Measurements from ENCODE around the gene CDH26.

CDH26 gene

DNA sequence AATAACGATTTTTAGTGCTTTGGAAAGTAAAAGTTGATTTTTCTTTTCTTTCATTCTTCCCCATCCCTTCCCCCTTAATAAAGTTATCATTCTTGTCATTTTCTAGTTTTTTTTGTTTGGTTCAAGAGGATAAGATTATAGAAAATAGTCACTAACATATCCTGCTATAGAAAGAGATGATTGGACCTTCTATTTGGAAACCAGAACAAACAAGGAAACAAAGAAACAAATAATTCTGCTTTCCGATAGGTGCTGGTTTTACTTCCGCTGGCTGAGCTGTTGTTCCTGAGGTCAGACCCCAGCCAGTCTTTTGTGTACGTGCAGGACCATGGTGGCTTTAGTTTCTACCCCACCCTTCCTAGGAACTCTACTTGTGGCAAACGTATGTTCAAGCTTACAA is at the start of gene CDH26:
CDH26 (plus strand) TSS at position 301 of the 400 bp plus-strand sequence. CDS start 304 bp downstream, outside the sequence.
- no peak for DNase-seq (ENCODE audit: low read depth in 2 of 2)

DNA sequence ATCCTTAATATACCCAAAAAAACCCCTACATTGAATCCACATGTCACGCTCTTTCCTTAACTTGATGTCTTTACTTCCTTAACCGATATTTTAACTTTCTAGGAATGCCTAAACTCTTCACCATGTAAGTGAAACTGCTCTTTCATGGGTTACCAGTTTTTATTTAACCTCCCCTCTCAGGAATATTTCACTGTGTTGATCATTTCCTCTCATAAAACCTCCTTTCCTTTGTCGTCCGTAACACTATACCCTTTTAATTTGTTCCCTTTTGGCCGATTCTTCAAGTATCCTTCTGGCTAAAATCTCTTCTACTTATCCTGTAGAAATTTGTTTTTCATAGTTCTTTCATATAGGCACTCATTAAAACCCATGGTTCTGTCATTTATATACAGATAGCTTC is 49.4 kb upstream of the CDH26 start:
- no peak for DNase-seq (ENCODE audit: low read depth in 2 of 2)

DNA sequence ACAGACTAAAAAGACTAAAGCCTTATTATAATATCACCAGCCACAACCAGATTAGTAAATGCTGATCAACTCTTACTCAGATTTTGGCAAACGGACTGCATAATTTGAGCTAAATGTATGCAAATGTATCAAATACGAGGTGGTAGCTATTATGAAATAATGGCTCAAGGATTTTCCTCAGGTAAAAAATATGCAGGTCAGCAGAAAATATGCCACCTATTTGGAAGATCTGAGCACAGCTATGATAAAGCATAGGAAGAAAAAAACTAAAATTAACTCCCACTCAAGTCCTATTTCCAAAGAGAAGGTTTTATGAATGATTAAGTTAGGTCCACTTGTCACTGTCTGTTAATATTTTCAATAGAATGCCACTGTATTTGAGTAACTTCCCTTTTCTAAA is 47.2 kb upstream of the CDH26 start:
- no peak for DNase-seq (ENCODE audit: low read depth in 2 of 2)

DNA sequence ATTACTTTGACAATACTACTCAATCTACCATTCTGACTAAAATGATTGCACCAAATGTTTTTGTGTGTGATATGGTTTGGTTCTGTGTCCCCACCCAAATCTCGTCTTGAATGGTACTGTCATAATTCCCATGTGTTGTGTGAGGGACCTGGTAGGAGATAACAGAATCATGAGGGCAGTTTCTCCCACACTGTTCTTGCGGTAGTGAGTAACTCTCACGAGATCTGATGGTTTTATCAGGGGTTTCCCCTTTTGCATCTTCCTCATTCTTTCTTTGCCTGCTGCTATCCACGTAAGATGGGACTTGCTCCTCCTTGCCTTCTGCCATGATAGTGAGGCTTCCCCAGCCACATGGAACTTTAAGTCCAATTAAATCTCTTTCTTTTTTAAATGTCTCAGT is 45.6 kb upstream of the CDH26 start:
- no peak for DNase-seq (ENCODE audit: low read depth in 2 of 2)

DNA sequence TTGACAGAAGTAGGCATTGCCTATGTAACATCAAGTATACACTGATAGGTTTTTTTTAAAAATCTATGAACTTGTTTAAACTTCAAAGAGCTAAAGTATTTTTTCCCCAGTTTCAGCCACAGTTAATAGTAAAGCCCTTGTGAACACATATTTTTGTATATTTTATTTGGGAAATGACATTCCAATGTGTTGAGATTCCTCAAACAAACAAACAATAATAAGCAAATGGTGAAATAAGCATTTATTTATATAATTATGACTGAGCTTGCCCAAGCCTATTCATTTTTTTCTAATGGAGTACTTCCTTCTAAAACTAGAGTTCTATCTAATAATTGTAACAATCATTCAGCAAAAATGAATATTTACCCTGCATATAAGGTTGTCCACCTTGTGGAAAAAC is 37.3 kb upstream of the CDH26 start:
- DNase-seq (ENCODE audit: low read depth in 2 of 2), result no peak

DNA sequence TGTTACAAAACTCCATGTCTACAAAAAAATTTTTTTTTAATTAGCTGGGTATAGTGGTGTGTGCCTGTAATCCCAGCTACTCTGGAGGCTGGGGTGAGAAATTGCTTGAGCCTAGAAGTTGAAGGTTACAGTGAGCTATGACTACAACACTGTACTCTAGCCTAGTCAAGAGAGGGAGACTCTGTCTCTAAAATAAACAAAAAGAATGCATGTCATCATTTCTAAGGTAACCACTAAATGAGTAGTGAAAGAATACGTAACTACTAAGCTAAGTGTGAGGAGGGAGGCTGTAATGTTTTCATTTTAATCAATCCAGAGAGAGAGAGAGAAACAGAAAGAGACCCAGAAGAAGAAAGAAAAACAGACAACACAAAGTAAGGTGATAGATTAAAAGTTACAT is 34.7 kb upstream of the CDH26 start:
- DNase-seq (ENCODE audit: low read depth in 2 of 2), result no peak

DNA sequence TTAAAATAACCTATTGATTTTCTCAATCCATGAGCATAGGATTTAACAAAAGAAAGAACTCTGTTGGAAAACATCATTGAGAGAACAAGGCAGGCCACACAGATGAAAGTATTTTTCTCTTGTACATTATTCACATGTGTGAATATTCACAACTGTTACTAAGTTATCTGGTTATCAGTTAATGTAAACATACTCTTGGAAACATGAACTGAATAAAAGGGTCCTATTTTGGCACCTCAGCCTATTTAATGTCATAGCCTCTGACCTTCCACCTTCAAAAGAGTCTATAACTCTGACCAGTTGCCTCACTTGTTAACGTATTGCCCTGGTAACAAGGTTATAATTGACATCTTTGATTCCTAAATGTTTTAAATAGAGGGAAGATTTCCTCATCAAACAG is 32.9 kb upstream of the CDH26 start:
- DNase-seq (ENCODE audit: low read depth in 2 of 2), result no peak

DNA sequence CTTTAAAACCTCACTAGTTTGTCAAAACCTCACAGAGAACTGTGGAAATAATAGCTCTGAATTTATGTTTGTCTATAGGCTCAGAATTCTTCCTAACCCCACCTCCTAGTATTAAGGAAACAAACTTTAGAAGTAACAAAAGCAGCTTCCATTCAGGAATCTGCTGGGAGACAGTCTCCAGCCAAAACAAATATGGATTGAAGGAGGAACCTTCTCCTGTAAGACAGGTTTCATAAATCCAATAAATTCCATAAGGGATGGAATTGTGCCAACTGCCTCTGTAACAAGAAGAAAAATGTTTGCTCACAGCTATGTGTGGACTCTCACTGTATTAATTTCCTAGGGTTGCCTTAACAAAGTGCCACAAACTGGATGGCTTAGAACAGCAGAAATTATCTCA is 32.3 kb upstream of the CDH26 start:
- no peak for DNase-seq (ENCODE audit: low read depth in 2 of 2)

DNA sequence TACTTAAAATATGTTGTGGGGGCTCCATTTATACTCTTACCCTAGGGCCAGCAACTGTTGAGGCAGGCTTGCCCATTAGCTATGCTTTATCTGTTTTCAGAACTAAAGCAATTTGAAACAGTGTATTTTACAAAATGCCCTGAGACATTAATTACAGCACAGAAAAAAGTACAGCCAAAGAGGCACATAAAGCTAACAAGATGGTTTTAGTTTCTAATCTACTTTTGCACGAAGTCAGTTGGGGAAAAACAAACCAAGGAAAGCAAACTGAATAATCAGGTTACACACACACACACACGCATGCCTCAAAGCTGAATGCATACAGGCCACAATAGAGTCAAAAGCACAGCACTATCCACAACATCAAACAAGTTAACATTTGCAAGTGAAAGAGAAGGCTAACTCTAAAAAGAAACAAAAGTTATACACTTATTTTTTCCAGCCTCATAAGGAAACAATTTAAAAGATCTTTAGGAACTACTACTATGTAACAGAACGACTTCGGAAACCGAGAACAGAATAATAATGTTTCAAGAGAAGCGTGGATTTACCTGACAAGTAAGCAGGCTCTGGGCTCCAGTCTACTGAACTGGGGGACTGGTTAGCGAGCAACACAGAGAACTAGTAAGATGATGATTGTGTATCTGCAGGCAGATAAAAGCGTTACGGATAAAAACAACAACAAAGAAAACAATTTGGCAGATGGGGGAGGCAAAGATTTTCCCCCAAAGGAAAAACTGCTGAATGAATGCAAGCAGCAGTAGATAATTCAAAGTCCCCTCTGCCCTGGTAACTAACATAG is 26.5 kb upstream of the CDH26 start:
- DNase-seq (ENCODE audit: low read depth in 2 of 2), result no peak

DNA sequence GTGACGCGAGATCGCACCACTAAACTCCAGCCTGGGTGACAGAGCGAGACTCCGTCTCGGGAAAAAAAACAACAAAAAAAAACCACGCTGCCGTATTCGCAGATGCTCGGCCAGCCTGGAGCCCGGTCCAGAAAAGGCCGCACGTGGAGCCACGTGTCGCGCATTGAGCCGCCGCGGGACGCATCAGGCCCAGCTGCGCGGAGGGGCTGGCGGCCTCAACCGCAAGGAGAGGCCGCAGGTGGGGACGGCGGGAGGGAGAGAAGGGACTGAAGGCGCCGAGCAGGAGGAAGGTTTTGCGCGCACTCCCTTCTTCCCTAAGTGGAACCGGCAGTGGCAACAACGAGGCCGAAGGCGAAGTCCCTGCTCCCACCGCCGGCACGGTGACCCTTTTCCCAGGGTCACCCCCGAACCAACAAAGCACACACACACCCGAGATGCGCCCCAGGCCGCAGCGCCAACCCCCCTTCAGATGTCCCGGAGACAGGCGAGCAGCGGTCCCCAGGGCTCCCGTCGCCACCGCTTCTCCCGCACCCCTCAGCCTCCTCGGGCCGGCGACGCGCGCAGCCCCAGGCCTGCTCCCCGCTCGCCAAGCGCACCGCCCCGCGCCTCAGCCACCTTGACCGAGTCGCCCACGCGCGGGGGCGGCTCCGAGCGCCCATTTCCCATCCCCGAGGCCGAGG is 25.5 kb upstream of the CDH26 start:
- no peak for DNase-seq (ENCODE audit: low read depth in 2 of 2)

DNA sequence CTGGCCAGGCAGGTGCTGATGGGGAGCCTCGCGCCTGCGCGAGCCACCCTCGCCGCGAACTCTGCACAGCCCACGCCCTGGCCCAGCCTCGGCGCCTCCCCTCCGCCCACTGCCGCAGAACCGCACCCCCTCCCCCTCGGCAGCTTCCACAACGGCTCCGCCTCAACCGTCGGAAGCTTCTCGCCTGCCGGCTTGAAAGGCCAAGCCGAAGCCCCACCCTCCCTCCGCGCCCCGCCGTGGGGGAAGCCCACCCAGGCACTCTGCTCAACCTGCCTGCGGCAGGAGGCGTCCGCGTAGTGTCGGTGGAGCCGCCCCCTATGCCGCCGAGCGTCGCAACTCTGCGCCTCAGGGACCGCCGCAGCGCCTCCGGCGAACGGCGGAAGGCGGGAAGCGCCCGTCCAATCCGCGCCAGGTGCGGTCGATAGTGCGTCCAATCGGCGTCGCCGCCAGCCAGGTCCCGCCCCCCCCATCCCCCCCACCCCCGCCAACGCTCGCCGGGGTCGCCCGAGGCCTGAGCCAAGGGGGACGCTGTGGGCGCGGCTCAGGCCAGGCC is 24.9 kb upstream of the CDH26 start, which contains the start of gene SYCP2:
SYCP2 (minus strand) TSS at position 342 of the 553 bp plus-strand sequence. CDS start 11,224 bp downstream, outside the sequence.
- DNase-seq (ENCODE audit: low read depth in 2 of 2), result peak; percentile 21 to 41

DNA sequence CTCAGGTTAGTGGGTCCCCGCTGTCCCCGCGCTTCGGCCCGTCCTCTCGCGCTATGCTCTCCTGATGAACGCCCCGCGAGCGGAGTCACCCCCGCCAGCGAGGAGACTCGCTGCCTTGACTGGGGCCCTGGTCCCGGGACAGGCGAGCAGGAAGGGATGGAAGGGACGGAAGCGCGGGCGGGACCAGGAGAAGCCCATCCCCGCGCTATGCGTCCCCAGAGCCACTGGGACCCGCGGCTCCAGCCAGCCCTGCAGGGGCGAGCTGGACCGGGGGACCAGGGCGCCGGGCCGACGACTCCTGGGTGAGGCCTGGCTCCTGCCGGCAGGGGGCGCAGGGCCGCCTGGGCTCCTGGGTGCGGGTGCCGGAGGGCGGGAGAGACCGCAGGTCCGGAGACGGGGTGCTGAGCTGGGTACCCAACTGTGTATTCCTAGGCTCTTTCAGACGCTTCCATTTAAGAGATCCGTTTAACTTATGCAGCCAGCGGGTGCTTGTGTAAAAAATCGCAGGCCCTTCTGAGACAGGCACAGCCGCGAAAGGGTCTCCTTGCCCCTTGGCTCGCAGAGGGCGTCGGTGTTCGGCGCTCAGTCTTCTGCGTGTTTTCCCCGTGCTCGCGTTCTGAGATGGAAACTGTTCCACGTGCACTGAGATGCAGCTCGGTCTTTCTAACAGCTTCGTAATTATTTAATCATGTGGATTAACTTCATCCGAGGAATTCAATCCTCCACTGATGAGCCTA is 24.2 kb upstream of the CDH26 start:
- peak; percentile 53 to 66 for DNase-seq (ENCODE audit: low read depth in 2 of 2)

DNA sequence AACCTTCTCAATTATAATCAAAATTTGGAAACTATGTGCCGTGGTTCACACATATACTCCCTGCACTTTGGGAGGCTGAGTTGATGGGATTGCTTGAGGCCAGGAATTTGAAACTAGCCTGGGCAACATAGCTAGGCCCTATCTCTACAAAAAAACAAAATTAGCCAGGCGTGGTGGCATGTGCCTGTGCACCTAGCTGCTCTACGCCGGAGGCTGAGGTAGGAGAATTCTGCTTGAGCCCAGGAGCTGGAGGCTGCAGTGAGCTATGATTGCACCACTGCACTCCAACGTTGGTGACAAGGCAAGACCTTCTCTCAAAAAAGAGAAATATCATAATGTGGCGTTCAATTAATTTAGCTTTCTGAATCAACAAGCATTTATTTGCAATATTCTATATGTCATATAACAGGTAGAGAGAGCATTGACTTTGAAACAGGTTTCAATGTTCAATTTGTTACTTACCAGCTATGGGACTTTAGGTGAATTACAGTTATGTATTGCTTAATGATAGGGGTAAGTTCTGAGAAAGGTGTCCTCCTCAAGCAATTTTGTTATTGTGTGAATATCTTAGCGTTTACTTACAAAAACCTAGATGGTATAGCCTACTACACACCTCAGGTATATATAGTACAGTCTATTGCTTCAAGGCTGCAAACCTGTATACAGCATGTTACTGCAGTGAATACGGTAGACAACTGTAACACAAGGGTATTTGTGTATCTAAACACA is 22.6 kb upstream of the CDH26 start:
- no peak for DNase-seq (ENCODE audit: low read depth in 2 of 2)

DNA sequence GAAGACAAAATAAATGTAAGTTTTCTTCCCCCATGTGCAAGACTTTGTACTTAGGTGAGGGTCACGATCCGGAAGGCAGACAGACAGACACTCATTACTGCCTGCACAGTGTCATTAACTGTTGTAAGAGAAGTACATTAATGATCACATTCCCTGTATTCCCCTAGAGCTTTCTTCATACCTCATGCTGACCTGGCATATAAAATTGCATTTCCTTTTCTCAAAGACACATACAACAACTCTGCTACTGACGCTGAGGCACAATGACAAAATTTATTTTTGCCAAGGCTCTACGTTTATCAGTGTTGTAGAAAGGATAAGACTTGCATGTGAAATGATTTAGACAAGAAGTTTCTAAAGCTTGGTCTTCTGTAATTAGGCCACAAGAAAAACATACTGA is 21.8 kb upstream of the CDH26 start:
- no peak for DNase-seq (ENCODE audit: low read depth in 2 of 2)

DNA sequence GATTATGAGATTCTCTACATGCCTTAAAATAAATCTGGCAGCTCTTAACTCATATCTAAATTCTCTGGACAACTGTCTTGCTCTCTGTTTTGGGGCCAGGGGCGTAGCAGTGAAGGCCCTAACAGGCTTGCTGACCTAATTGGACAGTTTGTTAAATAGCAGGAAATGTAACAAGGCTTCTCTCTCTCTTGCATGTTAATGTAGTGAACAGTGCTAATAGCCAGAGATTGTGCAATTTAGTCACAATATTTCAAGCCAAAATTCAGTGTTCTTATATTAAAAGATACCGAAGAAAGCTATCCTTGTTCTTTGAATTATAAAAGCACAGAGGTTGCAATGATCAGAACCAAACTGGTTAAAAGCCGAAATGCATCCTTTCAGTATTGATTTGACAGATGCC is 21.1 kb upstream of the CDH26 start:
- DNase-seq (ENCODE audit: low read depth in 2 of 2), result no peak

DNA sequence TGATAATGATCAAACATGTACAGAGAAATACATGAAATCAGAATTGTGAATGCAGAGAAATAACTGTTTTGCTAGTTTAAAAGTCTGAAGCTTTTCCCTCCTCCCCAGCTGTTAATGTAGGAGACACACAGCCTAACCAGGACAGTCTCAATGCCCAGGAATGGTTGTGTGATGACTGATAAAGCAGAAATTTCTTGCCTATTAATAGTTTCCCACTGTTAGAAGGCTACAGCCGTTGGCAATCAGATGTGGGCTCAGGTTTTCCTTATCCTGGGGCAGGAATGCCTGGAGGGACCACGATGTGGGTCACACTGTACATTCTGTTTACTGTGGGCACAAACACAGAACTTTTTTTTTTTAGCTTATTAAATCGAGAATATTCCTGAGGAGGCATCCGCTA is 20.0 kb upstream of the CDH26 start:
- DNase-seq (ENCODE audit: low read depth in 2 of 2), result no peak

DNA sequence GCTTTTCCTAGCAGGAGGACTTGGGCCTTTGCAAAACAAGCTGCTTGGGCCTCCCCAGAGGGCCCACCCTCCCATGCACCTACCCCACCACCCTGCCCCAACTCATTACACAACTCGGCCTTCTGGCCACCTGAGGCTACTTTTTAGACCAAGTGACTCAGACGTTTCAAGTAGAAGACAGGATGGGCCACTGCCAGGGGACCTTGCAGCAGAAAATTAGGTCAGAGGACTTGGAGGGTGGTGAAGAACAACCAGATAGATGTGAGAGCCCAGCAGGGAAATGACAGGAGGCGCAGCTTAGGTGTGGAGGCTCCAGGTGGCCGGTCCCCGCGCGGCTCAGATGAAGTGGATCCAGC is 19.5 kb upstream of the CDH26 start:
- no peak for DNase-seq (ENCODE audit: low read depth in 2 of 2)

DNA sequence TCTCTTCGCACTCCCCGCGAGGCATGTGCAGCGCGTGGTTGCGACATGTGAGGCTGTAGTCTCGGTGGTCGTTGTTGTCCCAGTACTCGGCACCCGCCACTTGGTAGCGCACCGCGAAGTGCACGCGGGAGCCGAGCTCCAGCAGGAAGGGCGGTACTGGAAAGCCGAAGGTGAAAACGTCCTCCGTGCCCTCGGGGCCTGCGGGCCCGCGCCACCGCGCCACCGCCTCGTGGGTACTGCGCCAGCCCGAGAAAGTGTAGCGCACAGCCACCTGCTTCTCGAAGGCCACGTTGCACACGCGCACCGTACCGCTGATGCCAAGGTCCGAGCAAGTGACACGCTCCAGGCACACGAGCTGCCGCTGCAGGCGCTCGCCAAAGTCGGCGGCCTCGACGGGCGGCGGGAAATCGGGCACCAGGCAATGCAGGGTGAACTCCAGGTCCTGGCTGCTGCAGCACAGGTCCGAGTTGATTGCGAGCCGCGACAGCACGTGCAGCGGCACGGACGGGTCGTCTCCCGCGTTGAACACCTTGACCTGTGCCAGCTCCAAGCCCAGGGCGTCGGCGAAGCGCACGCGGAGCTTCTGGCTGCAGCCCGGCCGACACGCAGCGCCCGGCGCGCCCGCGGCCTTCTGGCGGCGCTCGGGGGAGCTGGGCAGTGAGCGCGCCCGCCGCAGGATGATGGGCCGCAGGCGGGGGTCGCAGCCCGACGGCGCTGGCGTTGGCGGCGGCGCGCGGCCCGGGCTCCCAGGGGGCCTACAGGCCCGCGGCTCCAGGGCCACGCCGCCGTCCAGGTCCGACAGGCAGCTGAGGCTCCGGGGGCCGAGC is 19.0 kb upstream of the CDH26 start:
- DNase-seq (ENCODE audit: low read depth in 2 of 2), result no peak

DNA sequence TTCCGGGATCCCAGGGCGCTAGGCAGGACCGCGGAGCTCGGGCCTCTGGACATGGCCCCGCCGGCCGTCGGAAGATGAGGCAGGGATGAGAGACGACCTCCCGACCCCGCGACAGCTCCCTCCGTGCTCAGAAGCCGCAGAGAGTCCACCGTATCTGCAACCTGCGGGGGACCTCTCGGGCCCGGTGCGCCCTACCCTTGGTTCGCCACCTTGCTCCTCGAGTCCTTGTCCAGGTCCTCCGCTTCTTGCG is 18.4 kb upstream of the CDH26 start:
- no peak for DNase-seq (ENCODE audit: low read depth in 2 of 2)

DNA sequence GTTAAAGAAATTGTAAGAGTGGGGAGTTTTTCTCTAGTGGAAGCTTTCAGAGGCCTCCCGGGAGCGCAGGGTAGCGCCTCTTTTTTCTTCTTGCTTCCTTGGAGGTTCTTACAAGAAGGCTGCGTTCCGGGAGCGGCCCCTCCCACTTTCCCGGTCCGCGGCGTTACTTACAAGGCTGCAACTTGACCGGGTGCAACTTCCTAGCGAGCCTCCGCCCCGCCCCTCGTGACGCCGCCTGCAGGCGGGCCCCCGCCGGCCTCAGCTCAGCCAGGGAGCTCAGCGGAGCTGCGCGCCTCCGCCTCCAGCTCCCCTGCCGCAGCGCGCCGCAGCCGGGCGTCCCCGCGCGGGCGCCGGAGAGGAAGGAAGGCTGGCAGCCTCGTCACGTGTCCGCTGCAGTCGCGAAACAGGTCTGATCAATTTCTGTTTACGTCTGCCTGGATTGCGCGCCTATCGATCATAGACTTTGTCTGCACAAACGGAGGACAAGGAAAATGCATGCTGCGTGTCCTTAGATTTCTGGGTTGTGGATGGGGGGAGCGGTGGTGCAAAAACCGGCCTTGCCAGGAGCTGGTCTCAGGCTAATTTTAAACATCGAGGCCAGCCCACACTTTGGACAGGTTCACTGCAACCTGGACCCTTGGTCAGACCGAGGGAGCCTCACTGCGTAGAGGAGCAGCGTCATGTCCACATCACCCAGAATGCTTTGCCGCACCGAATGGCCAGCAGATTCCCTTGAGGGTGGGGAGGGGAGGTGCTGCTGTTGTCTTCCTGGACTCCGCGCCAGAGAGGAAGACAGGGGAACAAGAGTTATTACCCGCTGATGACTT is 17.9 kb upstream of the CDH26 start, which contains the start of the genes FAM217B and PPP1R3D:
FAM217B (plus strand) TSS at position 261 of the 827 bp plus-strand sequence. CDS start 3,555 bp downstream, outside the sequence.
PPP1R3D (minus strand) TSS at position 177 of the 827 bp plus-strand sequence. CDS start 374 bp downstream, outside the sequence.
- DNase-seq (ENCODE audit: low read depth in 2 of 2), result peak; percentile 80 to 85
